Stimulated activated CD4-positive, alpha-beta T cell treated with anti-CD3 and anti-CD28 coated beads, Interleukin-12 subunit alpha, Interleukin-12 subunit beta, amount 100 ng/mL, for 24 hours (primary cell): ENCODE measurements around the gene WNT6.

Experiments
- DNase-seq, 2 experiments: peaks; one replicate each; pipeline ENCODE4 v3.0.0-alpha.2; 2020; ENCODE audit warnings: low read depth in 2 of 2

Gene WNT6

GRCh38 chr2:218877891-218878290 is 18.3 kb downstream of the WNT6 start:
- no peak for DNase-seq

GRCh38 chr2:218878486-218878885 is 18.9 kb downstream of the WNT6 start:
- DNase-seq = no peak

- no peak for DNase-seq
Observed at GRCh38 chr2:218878926-218879761, 19.5 kb downstream of the WNT6 start.

- DNase-seq = no peak
Observed at GRCh38 chr2:218879776-218880101, 20.1 kb downstream of the WNT6 start.

GRCh38 chr2:218880102-218880858 is 20.7 kb downstream of the WNT6 start, which contains the start of gene WNT10A:
WNT10A (plus strand) TSS chr2:218880852; CDS start chr2:218880996, 144 bp downstream.
- peak in 1 of 2 experiments; percentile 52 for DNase-seq

- no peak for DNase-seq
Observed at GRCh38 chr2:218880859-218881594, 21.4 kb downstream of the WNT6 start.

GRCh38 chr2:218881744-218882460 is 22.3 kb downstream of the WNT6 start:
- no peak for DNase-seq

GRCh38 chr2:218882461-218882816 is 22.8 kb downstream of the WNT6 start:
- no peak for DNase-seq

- DNase-seq = no peak
Observed at GRCh38 chr2:218882866-218883366, 23.3 kb downstream of the WNT6 start.

GRCh38 chr2:218883491-218884490 is 24.2 kb downstream of the WNT6 start:
- DNase-seq = no peak

GRCh38 chr2:218884519-218884918 is 24.9 kb downstream of the WNT6 start:
- DNase-seq = no peak

- DNase-seq = no peak
Observed at GRCh38 chr2:218885981-218886947, 26.7 kb downstream of the WNT6 start.

GRCh38 chr2:218887079-218887478 is 27.5 kb downstream of the WNT6 start:
- DNase-seq = no peak

- no peak for DNase-seq
Observed at GRCh38 chr2:218888341-218888740, 28.7 kb downstream of the WNT6 start.

GRCh38 chr2:218889937-218890336 is 30.3 kb downstream of the WNT6 start:
- no peak for DNase-seq

GRCh38 chr2:218890369-218890768 is 30.8 kb downstream of the WNT6 start:
- DNase-seq = no peak

- DNase-seq = no peak
Observed at GRCh38 chr2:218891275-218892135, 31.9 kb downstream of the WNT6 start.

GRCh38 chr2:218892693-218893348 is 33.2 kb downstream of the WNT6 start:
- peak; percentile 60 to 68 for DNase-seq
